PC-9 (cell line): ENCODE measurements around the gene FOXN3. TPM values are rescaled to one million over a fixed set of nuclear protein-coding genes. Genes with fewer than 3 reads are reported as not detected.

ENCODE experiments used
- BruUV-seq: library from RNA; stranded (reverse); fragments of 400-500 nt; replicated peaks from 2 replicates; lab custom pipeline; 2021; lab: Mats Ljungman, UMichigan
- CTCF ChIA-PET: fragments of 300-600 bp; sonication (Branson Sonifier 250); formaldehyde crosslinking; loops from one replicate; lab custom pipeline; 2022; ENCODE audit warnings: antibody characterized with exemption; lab: Charles Lee
- POLR2A ChIA-PET: fragments of 300-600 bp; sonication (Branson Sonifier 250); formaldehyde crosslinking; loops from one replicate; lab custom pipeline; 2022; ENCODE audit warnings: antibody characterized with exemption; ENCODE audit not compliant: unreplicated experiment; lab: Charles Lee
- DNase-seq, 2 experiments: peaks; one replicate each; pipeline versions ENCODE4 v3.0.0 to v3.0.0-alpha.2; 2015 to 2022; ENCODE audit warnings: mixed read lengths in 1 of 2
- H2AFZ ChIP-seq: fragments of 200-600 bp; sonication (generic); 2 replicates; pipeline ENCODE4 v1.8.1; 2017; ENCODE audit warnings: antibody characterized with exemption
- H3F3A ChIP-seq: fragments of 200-600 bp; sonication (generic); 2 replicates; pipeline ENCODE4 v1.8.1; 2017; ENCODE audit warnings: antibody characterized with exemption, mild to moderate bottlenecking, low read depth; ENCODE audit not compliant: insufficient read depth
- H3K27ac ChIP-seq: fragments of 200-600 bp; sonication (generic); 2 replicates; pipeline ENCODE4 v1.6.1; 2016; ENCODE audit warnings: mixed run types
- H3K27me3 ChIP-seq: fragments of 200-600 bp; sonication (generic); 2 replicates; pipeline ENCODE4 v1.6.1; 2016; ENCODE audit warnings: low read depth, mixed run types; ENCODE audit not compliant: insufficient read depth
- H3K36me3 ChIP-seq: fragments of 200-600 bp; sonication (generic); 2 replicates; pipeline ENCODE4 v1.6.1; 2016; ENCODE audit warnings: low read depth, mixed run types
- H3K4me1 ChIP-seq: fragments of 200-600 bp; sonication (generic); replicated peaks from 2 replicates; pipeline ENCODE4 v1.6.1; 2016; ENCODE audit warnings: mixed run types; ENCODE audit not compliant: insufficient read depth
- H3K4me2 ChIP-seq: fragments of 200-600 bp; sonication (generic); 2 replicates; pipeline ENCODE4 v1.6.1; 2017; ENCODE audit warnings: mixed run types
- H3K4me3 ChIP-seq: fragments of 200-600 bp; sonication (generic); 2 replicates; pipeline ENCODE4 v1.6.1; 2016; ENCODE audit warnings: mixed run types
- H3K79me2 ChIP-seq: fragments of 200-600 bp; sonication (generic); 2 replicates; pipeline ENCODE4 v1.6.1; 2017; ENCODE audit warnings: low read depth, mixed run types
- H3K9me2 ChIP-seq: fragments of 200-600 bp; sonication (generic); 2 replicates; pipeline ENCODE4 v1.8.1; 2017; ENCODE audit warnings: mild to moderate bottlenecking; ENCODE audit not compliant: insufficient read depth
- H3K9me3 ChIP-seq: fragments of 200-600 bp; sonication (generic); 2 replicates; pipeline ENCODE4 v1.8.1; 2016; ENCODE audit warnings: low read depth; ENCODE audit not compliant: insufficient read depth
- H4K20me1 ChIP-seq: fragments of 200-600 bp; sonication (generic); 2 replicates; pipeline ENCODE4 v1.8.1; 2017; ENCODE audit not compliant: insufficient read depth
- EZH2 ChIP-seq: fragments of 200-600 bp; sonication (generic); IDR thresholded peaks from 2 replicates; pipeline ENCODE4 v1.8.0; 2017; ENCODE audit warnings: antibody characterized with exemption, low read depth
- intact Hi-C: fragments of 100-400 bp; cut with micrococcal nuclease; formaldehyde crosslinking; loops from one replicate; pipeline ENCODE4 v1.10.0; 2022; ENCODE audit not compliant: unreplicated experiment
- total RNA-seq: library from RNA; stranded (reverse); gene quantifications from 2 replicates; pipeline ENCODE4 v1.2.3, GENCODE V29; 2021
- TF ChIP-seq, protein P1 (sequence below): fragments of 200-600 bp; sonication (generic); conservative IDR thresholded peaks from 2 replicates; pipeline ENCODE4 v1.6.1; 2017; ENCODE audit warnings: mixed run types, antibody characterized with exemption, mild to moderate bottlenecking, moderate library complexity

The FOXN3 gene
- total RNA-seq, 1 experiment from 2014 or later, result 4.2 TPM

DNA sequence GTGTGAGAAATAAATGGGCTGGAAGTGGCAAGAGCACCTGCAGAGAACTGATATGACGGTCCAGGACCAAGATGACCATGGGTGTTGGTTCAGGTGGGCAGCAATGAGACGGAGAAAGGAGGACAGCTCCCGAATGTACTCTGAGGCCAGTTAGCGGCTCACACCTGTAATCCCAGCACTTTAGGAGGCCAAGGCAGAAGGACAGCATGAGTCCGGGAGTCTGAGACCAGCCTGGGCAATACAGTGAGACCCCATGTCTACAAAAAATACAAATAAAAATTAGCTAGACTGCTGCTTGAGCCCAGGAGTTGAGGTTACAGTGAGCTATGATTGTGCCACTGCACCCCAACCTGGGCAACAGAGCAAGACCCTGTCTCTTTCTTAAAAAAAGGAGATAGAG lies 60.1 kb downstream of the FOXN3 start:
- intact Hi-C loops, result no loop called here
- H3K4me1 ChIP-seq, result no peaks in the 10 kb centered on the region
- H3K27ac ChIP-seq, result no peak overlapping the region
- no peaks in the 10 kb centered on the region for H3K9me2 ChIP-seq
- ChIA-PET POLR2A (no interaction called here), CTCF (no interaction called here)
- no peak for DNase-seq
- 0 out of 2 replicates have a peak, but pooled peaks cover 2% of the 10 kb centered on the region for H3K27me3 ChIP-seq
- no peaks in the 10 kb centered on the region for H4K20me1 ChIP-seq
- H3K36me3 ChIP-seq, result no peaks in the 10 kb centered on the region
- no TSS peak for BruUV-seq
- no peak overlapping the region for H2AFZ ChIP-seq
- no peaks in the 10 kb centered on the region for H3K79me2 ChIP-seq
- no peaks in the 10 kb centered on the region for H3K9me3 ChIP-seq
- H3F3A ChIP-seq, result no peaks in the 10 kb centered on the region
- TF ChIP-seq, protein P1, sequence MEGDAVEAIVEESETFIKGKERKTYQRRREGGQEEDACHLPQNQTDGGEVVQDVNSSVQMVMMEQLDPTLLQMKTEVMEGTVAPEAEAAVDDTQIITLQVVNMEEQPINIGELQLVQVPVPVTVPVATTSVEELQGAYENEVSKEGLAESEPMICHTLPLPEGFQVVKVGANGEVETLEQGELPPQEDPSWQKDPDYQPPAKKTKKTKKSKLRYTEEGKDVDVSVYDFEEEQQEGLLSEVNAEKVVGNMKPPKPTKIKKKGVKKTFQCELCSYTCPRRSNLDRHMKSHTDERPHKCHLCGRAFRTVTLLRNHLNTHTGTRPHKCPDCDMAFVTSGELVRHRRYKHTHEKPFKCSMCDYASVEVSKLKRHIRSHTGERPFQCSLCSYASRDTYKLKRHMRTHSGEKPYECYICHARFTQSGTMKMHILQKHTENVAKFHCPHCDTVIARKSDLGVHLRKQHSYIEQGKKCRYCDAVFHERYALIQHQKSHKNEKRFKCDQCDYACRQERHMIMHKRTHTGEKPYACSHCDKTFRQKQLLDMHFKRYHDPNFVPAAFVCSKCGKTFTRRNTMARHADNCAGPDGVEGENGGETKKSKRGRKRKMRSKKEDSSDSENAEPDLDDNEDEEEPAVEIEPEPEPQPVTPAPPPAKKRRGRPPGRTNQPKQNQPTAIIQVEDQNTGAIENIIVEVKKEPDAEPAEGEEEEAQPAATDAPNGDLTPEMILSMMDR, result no peak
- TF ChIP-seq EZH2, result no peak
- no peak overlapping the region for H3K4me2 ChIP-seq
- H3K4me3 ChIP-seq, result no peak overlapping the region

DNA sequence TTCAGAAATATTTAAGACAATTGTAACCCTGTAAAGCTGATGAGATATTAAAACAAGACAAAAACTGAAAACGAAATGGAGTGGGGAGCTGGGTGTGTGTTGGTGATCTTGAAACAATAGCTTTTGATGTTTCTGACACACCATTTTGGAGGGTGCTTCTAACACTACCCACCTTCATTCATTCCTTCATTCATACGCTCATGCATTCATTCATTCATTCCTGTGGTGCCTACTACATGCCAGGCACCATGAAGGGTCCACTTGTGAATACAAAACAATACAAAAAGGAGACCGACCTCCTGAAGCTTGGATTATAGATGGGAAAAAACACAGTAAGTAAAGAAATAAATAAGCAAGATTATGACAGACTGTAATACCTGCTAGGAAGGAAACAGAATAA lies 60.5 kb downstream of the FOXN3 start:
- POLR2A ChIA-PET, result no interaction called here
- DNase-seq, result no peak

DNA sequence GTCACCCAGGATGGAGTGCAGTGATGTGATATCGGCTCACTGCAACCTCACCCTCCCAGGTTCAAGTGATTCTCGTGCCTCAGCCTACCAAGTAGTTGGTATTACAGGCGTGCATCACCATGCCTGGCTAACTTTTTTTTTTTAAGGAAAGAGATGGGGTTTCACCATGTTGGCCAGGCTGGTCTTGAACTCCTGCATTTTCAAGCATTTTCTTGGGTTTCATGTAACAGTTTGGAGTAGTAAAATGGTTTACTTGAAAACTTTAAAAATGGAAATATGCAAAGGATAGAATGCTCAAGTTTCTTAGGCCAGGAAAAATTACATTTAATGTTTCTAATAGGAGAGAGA lies 63.3 kb downstream of the FOXN3 start:
- no TSS peak for BruUV-seq
- DNase-seq, result no peak
- POLR2A ChIA-PET, result no interaction called here
- no peak overlapping the region for H2AFZ ChIP-seq
- H3F3A ChIP-seq, result no peaks in the 10 kb centered on the region
- H3K4me3 ChIP-seq, result no peak overlapping the region
- H4K20me1 ChIP-seq, result no peaks in the 10 kb centered on the region
- H3K4me1 ChIP-seq, result no peaks in the 10 kb centered on the region
- no peaks in the 10 kb centered on the region for H3K9me2 ChIP-seq
- no peaks in the 10 kb centered on the region for H3K9me3 ChIP-seq
- CTCF ChIA-PET, result no interaction called here
- TF ChIP-seq, protein P1, result no peak
- TF ChIP-seq EZH2, result no peak
- H3K4me2 ChIP-seq, result no peak overlapping the region
- H3K79me2 ChIP-seq, result no peaks in the 10 kb centered on the region
- intact Hi-C loops, result no loop called here
- H3K27ac ChIP-seq, result no peak overlapping the region
- no peaks in the 10 kb centered on the region for H3K36me3 ChIP-seq
- H3K27me3 ChIP-seq, result peaks cover 27% of the 10 kb centered on the region; the same call in 1 of the 2 replicates

More for the DNA sequence above, 60.5 kb downstream of the FOXN3 start:
- H2AFZ ChIP-seq, result no peak overlapping the region
- H3K36me3 ChIP-seq, result no peaks in the 10 kb centered on the region
- no peaks in the 10 kb centered on the region for H3K4me1 ChIP-seq
- H4K20me1 ChIP-seq, result no peaks in the 10 kb centered on the region
- no peak overlapping the region for H3K27ac ChIP-seq
- no TSS peak for BruUV-seq
- no peak for TF ChIP-seq EZH2
- TF ChIP-seq, protein P1, result no peak
- H3K4me2 ChIP-seq, result no peak overlapping the region
- H3K4me3 ChIP-seq, result no peak overlapping the region
- intact Hi-C loops, result no loop called here
- CTCF ChIA-PET, result no interaction called here
- no peaks in the 10 kb centered on the region for H3K9me3 ChIP-seq
- H3F3A ChIP-seq, result no peaks in the 10 kb centered on the region
- H3K27me3 ChIP-seq, result 0 out of 2 replicates have a peak, but pooled peaks cover 4% of the 10 kb centered on the region
- H3K79me2 ChIP-seq, result no peaks in the 10 kb centered on the region
- H3K9me2 ChIP-seq, result no peaks in the 10 kb centered on the region
